HepG2 (cell line): ENCODE data around the gene FLYWCH1. TPM values are rescaled to one million over a fixed set of nuclear protein-coding genes. Genes with fewer than 3 reads are reported as not detected.

ENCODE experiments used
- GATA4 ChIP-seq: sonication (generic); IDR thresholded peaks from 2 replicates; pipeline ENCODE4 v1.6.1; 2016; ENCODE audit warnings: antibody characterized with exemption, low read depth, borderline replicate concordance
- JDP2 ChIP-seq: sonication (generic); formaldehyde crosslinking; IDR thresholded peaks from 2 replicates; pipeline ENCODE4 v1.8.1; 2022; ENCODE audit warnings: missing genetic modification reagents, borderline replicate concordance
- JUN ChIP-seq: sonication (generic); formaldehyde crosslinking; IDR thresholded peaks from 2 replicates; pipeline ENCODE4 v1.4.0; 2020; ENCODE audit warnings: mild to moderate bottlenecking, missing genetic modification reagents
- KLF15 ChIP-seq: sonication (generic); formaldehyde crosslinking; IDR thresholded peaks from 2 replicates; pipeline ENCODE4 v1.8.1; 2023; ENCODE audit warnings: borderline replicate concordance, mild to moderate bottlenecking, inconsistent platforms, missing genetic modification reagents, mixed read lengths
- MLLT10 ChIP-seq: sonication (generic); formaldehyde crosslinking; IDR thresholded peaks from 2 replicates; pipeline ENCODE4 v1.4.0; 2020; ENCODE audit warnings: missing genetic modification reagents
- NKX3-1 ChIP-seq: sonication (generic); formaldehyde crosslinking; IDR thresholded peaks from 2 replicates; pipeline ENCODE4 v1.5.0; 2020; ENCODE audit warnings: missing genetic modification reagents
- PITX1 ChIP-seq: sonication (generic); formaldehyde crosslinking; IDR thresholded peaks from 2 replicates; pipeline ENCODE4 v1.5.1; 2020; ENCODE audit warnings: mild to moderate bottlenecking, missing genetic modification reagents
- SALL1 ChIP-seq: sonication (generic); formaldehyde crosslinking; IDR thresholded peaks from 2 replicates; pipeline ENCODE4 v1.8.0; 2022; ENCODE audit warnings: mild to moderate bottlenecking, missing genetic modification reagents
- SNRNP70 ChIP-seq: fragments of 200-400 bp; formaldehyde crosslinking; IDR thresholded peaks from 2 replicates; pipeline ENCODE4 v1.6.1; 2017; ENCODE audit warnings: mild to moderate bottlenecking, low read depth, low read length, moderate library complexity
- SRSF1 ChIP-seq: fragments of 200-400 bp; formaldehyde crosslinking; optimal IDR thresholded peaks from 2 replicates; pipeline ENCODE3; 2017; ENCODE audit warnings: mild to moderate bottlenecking, low read depth, low read length, moderate library complexity
- TGIF2 ChIP-seq: IDR thresholded peaks from 2 replicates; pipeline ENCODE4 v1.6.1; 2016; ENCODE audit warnings: control low read depth, missing compliant biosample characterization
- ZNF33B ChIP-seq: sonication (generic); formaldehyde crosslinking; IDR thresholded peaks from 2 replicates; pipeline ENCODE4 v1.5.1; 2020; ENCODE audit warnings: mild to moderate bottlenecking, missing genetic modification reagents
- ZNF572 ChIP-seq: sonication (generic); formaldehyde crosslinking; IDR thresholded peaks from 2 replicates; pipeline ENCODE4 v1.5.1; 2020; ENCODE audit warnings: mild to moderate bottlenecking, missing genetic modification reagents
- ZNF609 ChIP-seq: sonication (generic); formaldehyde crosslinking; IDR thresholded peaks from 2 replicates; pipeline ENCODE4 v1.4.0; 2020; ENCODE audit warnings: mild to moderate bottlenecking, missing genetic modification reagents, borderline replicate concordance
- ZNF703 ChIP-seq: sonication (generic); formaldehyde crosslinking; IDR thresholded peaks from 2 replicates; pipeline ENCODE4 v1.5.1; 2020; ENCODE audit warnings: missing genetic modification reagents, mild to moderate bottlenecking, moderate library complexity, borderline replicate concordance
- ZNF775 ChIP-seq: sonication (generic); formaldehyde crosslinking; IDR thresholded peaks from 2 replicates; pipeline ENCODE4 v1.4.0; 2020; ENCODE audit warnings: missing genetic modification reagents, mild to moderate bottlenecking, moderate library complexity, borderline replicate concordance
- polyA plus RNA-seq, 8 experiments: library from polyadenylated mRNA; depleted of rRNA in 3 of 8; stranded (reverse) in 7 of 8; unstranded in 1 of 8; fragments of >200 nt; fragmentation: Illumina TruSeq in 4 of 8; extraction: Trizol in 4 of 8; gene quantifications; 2 replicates each; pipeline versions ENCODE4 v1.2.1 to v1.2.3, GENCODE V29; 2011 to 2016; ENCODE audit warnings: low read depth in 4 of 8, missing spikeins in 1 of 8, mixed read lengths in 1 of 8; ENCODE audit not compliant: insufficient read depth in 1 of 8
- total RNA-seq, 5 experiments: library from RNA; depleted of rRNA; stranded (reverse); fragments of >200 nt; fragmentation: Illumina TruSeq; extraction: Trizol; gene quantifications; 2 replicates each; pipeline ENCODE4 v1.2.3, GENCODE V29; 2016; ENCODE audit warnings: low read depth in 1 of 5
- TF ChIP-seq, protein P1 (sequence below): sonication (generic); formaldehyde crosslinking; IDR thresholded peaks from 2 replicates; pipeline ENCODE4 v1.4.0; 2020; ENCODE audit warnings: low read depth, missing genetic modification reagents
- TF ChIP-seq, protein P2 (sequence below): sonication (generic); formaldehyde crosslinking; IDR thresholded peaks from 2 replicates; pipeline ENCODE4 v1.4.0; 2020; ENCODE audit warnings: mild to moderate bottlenecking, missing genetic modification reagents

The FLYWCH1 gene
- total and polyA plus RNA-seq, 2 of the 13 experiments (the other 11 are each of a cell fraction or from before 2014, with no cell fraction given) = 7.3 to 12.4 TPM

DNA sequence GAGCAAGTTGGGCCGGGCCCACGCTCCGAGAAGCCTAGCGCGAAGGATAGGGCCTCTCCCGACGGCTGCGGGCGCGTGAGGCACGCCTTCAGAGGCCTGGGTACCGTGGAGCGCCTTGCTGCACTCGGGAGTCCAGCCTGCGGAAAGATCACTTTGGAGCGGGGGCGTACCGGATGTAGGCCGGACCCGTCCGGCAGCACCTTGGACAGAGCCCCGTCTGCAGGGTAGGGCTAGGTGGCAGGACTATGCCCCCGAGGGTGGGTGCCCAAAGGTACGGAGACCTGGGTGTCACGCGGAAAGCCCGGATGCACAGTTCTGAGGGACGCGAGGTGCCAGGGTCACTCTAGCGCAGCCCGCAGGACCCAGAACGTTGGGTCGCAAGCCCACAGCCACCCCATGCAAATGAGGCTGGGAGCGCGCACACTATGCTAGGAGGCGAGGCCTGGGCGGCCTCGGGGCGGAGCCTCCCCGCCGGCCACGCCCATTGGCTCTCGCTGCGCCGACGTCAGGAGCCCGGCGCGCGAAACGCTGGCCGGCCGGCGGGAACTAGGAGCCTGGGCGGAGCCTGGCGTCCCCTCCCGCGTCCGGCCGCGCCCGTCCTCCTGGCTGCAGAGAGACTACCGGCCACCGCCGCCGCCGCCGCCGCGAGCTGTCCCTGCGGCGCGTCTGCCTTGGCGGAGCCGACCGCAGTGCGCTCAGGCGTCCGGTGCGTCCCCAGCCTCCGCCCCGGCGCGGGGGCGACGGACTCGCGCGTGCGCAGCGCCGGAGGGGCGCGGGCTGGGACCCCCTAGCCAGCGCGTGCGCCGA lies 57.2 kb downstream of the FLYWCH1 start, which contains the start of gene PAQR4 (continued):
- TF ChIP-seq, protein P1, sequence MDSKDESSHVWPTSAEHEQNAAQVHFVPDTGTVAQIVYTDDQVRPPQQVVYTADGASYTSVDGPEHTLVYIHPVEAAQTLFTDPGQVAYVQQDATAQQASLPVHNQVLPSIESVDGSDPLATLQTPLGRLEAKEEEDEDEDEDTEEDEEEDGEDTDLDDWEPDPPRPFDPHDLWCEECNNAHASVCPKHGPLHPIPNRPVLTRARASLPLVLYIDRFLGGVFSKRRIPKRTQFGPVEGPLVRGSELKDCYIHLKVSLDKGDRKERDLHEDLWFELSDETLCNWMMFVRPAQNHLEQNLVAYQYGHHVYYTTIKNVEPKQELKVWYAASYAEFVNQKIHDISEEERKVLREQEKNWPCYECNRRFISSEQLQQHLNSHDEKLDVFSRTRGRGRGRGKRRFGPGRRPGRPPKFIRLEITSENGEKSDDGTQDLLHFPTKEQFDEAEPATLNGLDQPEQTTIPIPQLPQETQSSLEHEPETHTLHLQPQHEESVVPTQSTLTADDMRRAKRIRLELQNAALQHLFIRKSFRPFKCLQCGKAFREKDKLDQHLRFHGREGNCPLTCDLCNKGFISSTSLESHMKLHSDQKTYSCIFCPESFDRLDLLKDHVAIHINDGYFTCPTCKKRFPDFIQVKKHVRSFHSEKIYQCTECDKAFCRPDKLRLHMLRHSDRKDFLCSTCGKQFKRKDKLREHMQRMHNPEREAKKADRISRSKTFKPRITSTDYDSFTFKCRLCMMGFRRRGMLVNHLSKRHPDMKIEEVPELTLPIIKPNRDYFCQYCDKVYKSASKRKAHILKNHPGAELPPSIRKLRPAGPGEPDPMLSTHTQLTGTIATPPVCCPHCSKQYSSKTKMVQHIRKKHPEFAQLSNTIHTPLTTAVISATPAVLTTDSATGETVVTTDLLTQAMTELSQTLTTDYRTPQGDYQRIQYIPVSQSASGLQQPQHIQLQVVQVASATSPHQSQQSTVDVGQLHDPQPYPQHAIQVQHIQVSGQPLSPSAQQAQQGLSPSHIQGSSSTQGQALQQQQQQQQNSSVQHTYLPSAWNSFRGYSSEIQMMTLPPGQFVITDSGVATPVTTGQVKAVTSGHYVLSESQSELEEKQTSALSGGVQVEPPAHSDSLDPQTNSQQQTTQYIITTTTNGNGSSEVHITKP = peak; percentile 85; the same call in 1 of the 2 replicates
- no peak for TF ChIP-seq ZNF572 (CRISPR knock-in tag)
- 0 out of 2 replicates have a peak, but pooled peaks have one; percentile 33 for TF ChIP-seq JUN (CRISPR knock-in tag)
- peak; percentile 74; the same call in 1 of the 2 replicates for TF ChIP-seq ZNF703 (CRISPR knock-in tag)
- TF ChIP-seq MLLT10 = no peak
- peak; percentile 91 for TF ChIP-seq TGIF2
- TF ChIP-seq SRSF1 = peak; percentile 76
- TF ChIP-seq SALL1 (CRISPR knock-in tag) = peak; percentile 99
- peak; percentile 97 for TF ChIP-seq NKX3-1
- TF ChIP-seq ZNF33B (CRISPR knock-in tag) = peak; percentile 88
- no peak for TF ChIP-seq GATA4
- TF ChIP-seq SNRNP70 = no peak
- TF ChIP-seq, protein P2, sequence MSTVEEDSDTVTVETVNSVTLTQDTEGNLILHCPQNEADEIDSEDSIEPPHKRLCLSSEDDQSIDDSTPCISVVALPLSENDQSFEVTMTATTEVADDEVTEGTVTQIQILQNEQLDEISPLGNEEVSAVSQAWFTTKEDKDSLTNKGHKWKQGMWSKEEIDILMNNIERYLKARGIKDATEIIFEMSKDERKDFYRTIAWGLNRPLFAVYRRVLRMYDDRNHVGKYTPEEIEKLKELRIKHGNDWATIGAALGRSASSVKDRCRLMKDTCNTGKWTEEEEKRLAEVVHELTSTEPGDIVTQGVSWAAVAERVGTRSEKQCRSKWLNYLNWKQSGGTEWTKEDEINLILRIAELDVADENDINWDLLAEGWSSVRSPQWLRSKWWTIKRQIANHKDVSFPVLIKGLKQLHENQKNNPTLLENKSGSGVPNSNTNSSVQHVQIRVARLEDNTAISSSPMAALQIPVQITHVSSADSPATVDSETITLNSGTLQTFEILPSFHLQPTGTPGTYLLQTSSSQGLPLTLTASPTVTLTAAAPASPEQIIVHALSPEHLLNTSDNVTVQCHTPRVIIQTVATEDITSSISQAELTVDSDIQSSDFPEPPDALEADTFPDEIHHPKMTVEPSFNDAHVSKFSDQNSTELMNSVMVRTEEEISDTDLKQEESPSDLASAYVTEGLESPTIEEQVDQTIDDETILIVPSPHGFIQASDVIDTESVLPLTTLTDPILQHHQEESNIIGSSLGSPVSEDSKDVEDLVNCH (CRISPR knock-in tag) = peak; percentile 85; the same call in 1 of the 2 replicates
- TF ChIP-seq ZNF609 (CRISPR knock-in tag) = peak; percentile 75; the same call in 1 of the 2 replicates
- peak; percentile 89 for TF ChIP-seq ZNF775 (CRISPR knock-in tag)
- TF ChIP-seq KLF15 = 0 out of 2 replicates have a peak, but pooled peaks have one; percentile 54
- TF ChIP-seq JDP2 = no peak; the same call in 1 of the 2 replicates
- TF ChIP-seq PITX1 (CRISPR knock-in tag) = peak; percentile 90
